Measurements from ENCODE around the gene WTAP.
"Not testable (repeated sequence)": the region's sequence is repeated elsewhere in the genome, so short reads cannot be mapped to it uniquely, and the experiment has no call there.

Gene WTAP

DNA sequence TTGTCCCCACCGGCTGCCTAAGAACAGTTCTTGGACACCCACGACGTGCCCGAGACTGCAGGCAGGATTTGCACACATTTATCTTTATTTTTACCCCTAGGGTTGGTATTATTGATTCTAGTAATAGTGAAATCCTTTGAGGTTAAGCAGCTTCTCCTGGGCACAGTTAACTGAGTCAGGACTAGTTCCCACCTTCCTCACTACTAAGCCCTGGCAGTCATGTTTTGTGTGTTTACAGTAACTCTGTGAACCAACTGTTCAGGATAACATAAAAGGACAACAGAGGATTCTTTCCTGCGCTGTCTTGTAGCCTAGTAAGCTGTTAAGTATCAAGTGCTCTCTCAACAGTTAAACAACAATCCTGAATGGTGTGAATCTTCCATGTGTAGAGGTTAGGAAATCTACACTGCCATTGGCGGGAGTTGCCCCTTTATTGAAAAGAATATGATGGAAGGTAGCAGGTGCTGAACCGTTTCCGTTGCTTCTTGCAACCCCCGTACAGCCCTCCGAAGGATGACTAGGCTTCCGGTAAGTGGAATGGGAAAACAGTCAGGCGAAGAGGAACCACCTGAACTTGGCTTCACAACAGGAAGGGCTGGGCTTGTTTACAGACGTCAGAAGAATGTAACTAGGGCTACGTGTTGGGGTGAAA is 33.3 kb upstream of the WTAP start:
- peak in 1 of 2 experiments; percentile 45 for DNase-seq

DNA sequence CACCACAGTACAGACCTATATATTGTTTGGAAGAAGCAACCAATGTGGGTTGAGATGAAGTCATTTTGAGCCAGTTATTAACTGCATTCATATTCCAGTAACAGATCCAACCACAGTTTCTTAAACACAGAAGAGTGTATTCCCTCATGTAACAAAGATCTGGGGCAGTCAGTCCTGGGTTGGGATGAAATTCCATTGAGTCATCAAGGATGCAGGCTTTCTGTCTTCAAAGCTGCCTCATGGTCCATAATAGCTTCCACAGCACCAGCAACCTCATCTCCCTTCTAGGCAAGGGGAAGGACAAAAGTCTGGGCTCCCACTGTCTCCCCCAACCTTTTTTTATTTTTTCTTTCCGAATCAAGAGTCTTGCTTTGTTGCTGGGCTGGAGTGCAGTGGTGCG is 31.3 kb upstream of the WTAP start:
- no peak for DNase-seq

DNA sequence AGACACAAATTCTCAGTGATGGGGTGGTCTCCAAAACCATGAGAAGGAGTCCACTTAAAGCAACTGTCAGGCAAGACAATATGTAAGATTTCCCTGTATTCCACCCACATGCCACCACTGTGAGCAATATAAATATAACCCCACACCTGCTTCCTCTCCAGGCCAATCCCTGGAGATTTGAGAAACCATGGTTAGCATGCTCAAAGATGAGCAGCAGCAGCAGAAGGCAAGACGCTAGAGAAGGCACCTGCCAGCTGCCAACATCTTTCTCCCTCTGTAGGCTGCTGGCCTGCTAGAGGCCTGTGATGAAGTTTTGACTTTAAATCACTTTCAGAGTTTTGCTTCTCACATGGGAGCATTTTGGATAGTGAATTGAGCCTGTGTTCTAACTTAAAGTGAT is 26.3 kb upstream of the WTAP start:
- peak; percentile 53 to 90 for DNase-seq

DNA sequence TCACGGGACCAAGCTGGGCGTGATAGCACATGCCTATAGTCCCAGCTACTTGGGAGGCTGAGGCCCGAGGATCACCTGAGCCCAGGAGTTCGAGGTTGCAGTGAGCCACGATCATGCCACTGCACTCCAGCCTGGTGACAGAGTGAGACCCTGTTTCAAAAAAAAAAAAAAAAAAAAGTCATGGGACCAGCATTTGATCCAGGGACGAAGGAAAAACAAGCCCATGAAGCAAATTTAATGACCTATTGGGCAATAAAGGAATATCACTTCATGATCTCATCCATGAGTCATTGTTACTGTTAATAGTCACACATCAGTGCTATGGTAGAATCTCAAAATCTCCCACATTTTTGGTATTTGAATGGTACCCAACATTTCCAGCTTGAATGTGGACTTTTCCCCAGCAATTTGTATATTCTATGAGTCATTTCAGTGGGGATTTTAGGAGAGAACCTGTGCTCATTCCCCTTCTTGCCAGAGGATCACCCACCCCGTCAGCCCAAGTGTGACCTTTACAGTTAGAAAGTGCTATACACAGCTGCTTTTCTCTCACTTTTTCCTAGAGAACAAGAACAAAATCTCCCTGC is 25.8 kb upstream of the WTAP start:
- no peak for DNase-seq

DNA sequence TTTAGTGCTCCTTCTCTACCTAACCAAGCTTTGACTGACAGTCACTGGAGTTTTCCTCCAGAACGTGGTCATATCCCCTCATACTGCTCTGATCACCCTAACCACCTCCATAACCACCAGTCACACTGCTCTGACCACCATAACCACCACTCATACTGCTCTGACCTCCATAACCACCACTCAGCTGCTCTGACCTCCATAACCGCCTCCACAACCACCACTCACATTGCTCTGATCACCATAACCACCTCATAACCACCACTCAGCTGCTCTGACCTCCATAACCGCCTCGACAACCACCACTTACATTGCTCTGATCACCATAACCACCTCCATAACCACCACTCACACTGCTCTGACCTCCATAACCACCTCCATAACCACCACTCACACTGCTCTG is 16.7 kb upstream of the WTAP start:
- DNase-seq, result not testable (repeated sequence)

DNA sequence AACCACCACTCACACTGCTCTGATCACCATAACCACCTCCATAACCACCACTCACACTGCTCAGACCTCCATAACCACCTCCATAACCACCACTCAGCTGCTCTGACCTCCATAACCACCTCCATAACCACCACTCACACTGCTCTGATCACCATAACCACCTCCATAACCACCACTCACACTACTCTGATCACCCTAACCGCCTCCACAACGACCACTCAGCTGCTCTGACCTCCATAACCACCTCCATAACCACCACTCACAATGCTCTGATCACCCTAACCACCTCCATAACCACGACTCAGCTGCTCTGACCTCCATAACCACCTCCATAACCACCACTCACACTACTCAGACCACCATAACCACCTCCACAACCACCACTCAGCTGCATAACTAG is 14.9 kb upstream of the WTAP start:
- DNase-seq, result not testable (repeated sequence)

DNA sequence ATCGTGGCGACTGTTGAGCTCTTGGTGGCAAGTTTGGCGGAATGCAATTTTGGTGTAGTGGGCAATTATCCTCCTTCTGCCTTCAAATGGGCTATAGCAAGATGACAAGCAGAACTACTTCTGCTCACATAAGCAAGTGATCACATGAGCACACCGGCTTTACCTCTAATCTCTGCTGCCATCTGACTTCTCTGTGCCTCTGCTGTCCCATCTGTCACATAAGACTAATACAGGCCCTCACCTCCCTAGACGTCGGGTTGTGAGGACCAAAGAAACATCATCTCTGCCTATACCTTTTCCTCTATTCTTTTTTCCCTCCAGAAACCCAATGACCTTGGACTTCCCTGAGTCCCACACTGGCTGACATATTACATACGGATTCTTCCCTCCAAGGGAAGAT is 13.3 kb upstream of the WTAP start:
- DNase-seq, result peak; percentile 86 to 94

DNA sequence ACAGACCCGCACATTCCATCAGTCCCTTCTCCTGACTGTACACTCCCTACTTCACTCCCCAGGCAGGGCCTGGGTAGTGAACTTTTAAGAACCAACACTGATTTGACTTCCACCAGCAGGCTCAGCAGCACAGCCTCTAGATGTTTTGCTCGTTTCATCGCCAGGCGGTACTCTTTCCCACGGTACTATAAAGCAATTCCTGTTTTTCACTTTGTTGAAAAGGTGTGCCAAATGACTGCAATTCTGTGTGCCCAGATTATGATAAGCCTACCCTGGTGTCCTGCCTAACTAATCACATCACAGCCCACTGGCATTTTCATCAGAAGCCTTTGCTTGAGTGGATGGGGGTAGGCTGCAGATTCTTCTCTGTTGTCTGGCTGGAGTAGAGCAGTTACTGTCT is 12.9 kb upstream of the WTAP start:
- DNase-seq, result no peak

DNA sequence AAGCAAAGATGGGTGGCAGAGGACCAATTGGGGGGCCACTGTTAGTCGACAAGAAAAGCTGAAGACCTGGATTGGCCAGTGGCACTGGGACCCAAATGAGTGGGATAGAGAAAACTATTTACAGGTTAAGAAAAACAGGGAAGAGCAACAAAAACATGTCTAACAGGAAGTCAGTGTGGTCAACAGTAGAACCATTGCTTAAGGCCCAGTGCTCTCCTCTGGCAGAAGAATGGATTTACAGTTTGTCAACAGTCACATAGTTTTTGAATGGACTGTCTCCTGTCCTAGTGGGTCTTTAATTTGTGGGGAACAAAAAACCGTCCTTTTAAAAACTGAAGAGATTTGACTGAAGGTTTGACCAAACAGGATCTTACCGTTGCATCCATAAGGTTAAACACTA is 12.1 kb upstream of the WTAP start:
- DNase-seq, result no peak

DNA sequence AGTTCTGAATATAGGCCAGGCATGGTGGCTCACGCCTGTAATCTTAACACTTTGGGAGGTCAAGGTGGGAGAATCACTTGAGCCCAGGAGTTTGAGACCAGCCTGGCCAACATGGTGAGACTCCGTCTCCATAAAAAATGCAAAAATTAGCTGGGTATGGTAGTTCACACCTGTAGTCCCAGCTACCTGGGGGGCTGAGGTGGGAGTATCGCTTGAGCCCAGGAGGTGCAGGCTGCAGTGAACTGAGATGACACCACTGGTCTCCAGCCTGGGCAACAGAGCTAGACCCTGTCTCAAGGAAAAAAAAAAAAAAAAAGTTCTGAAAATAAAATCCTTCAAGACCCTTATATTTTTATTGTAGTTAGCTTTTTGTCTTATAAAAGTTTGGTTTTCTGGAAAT is 11.7 kb upstream of the WTAP start:
- DNase-seq, result no peak

DNA sequence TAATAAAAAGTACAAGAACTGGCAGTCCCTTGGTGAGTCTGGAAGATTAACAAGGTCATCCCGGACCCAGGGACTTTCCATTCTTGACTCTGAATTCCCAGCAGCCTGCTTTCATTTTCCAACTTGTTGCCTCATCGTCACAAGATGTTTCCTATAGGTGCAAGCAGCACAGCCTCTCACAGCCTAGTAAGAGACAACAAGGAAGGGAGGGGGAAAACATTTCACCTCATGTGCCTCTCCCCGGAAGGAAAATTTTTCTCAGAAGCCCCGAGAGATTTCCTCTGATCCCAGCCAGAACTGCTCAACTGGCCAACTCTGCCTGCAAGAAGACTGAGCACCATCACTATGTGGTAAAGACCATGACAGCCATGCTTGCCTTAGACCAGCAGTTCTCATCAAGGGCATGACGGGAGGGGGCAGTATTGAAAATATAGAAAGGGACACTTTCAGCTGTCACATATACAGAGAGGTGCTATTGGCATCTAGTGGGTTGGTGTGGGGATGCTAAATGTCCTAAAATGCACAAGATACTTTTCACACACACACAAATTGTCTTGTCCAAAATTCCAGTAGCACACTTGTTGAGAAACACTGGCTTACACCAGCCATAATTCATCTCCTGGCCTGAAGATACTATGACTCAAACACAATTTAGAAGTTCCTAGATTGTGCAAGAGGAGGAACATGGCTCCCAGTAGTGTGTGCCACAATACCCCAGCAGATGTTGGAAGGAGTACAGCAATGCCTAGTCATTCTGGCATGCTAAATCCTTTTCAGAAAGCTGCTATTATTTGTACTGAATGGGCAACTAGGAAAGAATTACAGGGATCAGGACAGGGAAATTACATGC is 10.8 kb upstream of the WTAP start:
- peak; percentile 21 to 43 for DNase-seq

DNA sequence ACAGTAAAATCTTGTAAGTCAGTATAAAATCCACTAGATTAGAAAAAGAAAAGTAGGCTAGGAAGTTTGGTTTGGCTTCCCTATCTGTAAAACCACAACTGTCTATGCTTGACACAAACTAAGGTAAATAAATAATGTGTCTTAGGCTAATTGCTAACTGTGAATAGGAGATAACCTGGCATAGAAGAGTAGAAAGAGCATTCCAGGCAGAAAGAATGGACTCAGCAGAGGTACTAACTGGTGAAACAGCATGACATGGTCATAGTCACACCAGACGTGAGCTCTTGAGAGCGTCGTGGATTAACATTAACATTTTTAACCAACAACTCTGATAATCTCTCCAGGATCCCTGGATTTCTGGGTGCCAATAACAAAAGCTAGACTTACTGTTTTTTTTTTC is 8.7 kb upstream of the WTAP start:
- peak in 1 of 2 experiments; percentile 13 for DNase-seq

DNA sequence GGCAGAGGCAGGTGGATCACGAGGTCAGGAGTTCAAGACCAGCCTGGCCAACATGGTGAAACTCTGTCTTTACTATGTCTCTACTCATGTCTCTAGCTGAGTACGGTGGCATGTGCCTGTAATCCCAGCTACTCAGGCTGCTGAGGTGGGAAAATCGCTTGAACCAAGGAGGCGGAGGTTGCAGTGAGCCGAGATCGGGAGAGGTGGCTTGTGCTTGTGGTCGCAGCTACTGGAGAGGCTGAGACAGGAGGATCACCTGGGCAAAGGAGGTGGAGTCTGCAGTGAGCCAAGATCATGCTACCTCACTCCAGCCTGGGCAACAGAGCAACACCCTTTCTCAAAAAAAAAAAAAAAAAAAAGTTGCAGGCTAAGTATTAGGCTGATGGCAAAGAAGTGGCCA is 8.0 kb upstream of the WTAP start:
- DNase-seq, result no peak

DNA sequence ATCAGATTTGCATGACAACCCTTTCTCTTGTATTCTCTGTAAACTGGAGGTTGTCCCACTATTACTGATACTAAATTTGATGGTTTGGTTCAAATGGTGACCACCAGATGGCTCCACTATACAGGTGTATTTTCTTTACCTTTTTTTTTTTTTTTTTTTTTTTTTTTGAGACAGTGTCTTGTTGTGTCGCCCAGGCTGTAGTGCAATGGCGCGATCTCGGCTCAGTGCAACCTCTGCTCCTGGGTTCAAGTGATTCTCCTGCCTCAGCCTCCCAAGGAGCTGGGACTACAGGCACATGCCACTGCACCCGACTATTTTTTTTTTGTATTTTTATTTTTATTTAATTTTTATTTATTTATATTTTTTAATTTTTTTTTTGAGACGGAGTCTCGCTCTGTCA is 6.6 kb upstream of the WTAP start:
- DNase-seq, result peak; percentile 26 to 60

DNA sequence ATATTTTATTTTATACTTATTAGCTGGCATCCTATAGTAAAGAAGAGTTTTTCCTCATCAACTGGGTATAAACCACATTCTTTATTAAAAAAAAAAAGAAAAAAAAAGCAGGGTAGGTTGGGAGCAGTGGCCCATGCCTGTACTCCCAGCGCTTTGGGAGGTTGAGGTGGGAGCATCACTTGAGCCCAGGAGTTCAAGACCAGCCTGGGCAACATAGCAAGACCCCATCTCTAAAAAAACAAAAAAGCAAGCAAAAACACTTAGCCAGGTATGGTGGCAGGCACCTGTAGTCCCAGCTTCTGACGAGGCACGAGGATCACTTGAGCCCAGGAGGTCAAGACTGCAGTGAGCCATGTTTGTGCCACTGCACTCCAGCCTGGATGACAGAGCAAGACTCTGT is 5.3 kb upstream of the WTAP start:
- not testable (repeated sequence) for DNase-seq

DNA sequence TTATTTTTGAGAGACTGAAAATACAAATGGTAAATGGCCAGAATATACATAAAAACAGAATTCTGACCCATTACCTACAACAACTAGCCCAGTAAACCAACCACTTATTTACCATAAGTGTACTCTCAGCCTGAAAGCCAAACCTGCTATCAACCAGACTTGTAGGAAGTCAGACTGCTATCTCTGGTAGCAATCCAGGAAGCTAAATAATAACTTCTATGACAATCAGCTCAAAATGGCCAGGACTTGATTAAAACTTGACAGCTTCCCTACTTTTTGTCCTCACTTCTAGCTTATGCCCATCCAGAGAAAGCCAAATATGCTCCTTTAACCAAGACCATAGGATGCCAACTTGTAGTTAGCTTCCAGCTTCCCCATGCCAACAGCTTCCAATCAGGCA is 4.7 kb upstream of the WTAP start:
- no peak for DNase-seq

DNA sequence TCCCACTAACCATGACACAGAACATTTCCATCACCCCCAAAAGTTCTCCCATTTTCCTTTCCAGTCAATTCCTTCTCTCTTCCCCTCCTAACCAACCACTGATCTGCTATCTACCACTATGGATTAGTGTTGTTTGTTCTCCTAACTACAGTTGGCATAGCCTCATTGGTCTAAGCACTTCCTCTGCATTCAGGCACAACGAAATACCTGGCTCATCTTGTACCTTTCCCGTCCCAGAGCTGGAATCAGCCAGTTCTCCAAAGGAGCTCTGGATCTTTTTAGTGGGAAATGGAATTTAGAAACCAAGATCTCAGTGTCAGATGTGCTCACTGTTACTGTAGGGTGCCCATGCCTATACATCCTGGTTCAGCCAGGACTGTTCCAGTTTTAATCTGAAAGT is 4.0 kb upstream of the WTAP start:
- DNase-seq, result no peak

DNA sequence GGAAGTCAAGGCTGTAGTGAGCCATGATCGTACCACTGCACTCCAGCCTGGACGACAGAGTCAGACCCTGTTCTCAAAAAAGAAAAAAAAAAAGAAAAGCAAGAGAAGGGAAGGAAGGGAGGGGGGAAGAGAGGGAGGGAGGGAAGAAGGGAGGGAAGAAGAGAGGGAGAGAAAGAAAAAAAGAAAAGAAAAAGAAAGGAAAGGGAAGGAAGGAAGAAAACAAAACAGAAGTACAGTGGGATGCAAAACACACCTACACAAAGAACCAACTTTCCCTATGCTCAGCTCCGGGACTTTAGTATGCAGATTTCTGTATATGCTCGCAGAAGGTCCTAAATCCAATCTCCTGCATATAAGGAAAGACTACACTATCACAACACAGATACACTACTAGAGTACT is 2.5 kb upstream of the WTAP start:
- no peak for DNase-seq

DNA sequence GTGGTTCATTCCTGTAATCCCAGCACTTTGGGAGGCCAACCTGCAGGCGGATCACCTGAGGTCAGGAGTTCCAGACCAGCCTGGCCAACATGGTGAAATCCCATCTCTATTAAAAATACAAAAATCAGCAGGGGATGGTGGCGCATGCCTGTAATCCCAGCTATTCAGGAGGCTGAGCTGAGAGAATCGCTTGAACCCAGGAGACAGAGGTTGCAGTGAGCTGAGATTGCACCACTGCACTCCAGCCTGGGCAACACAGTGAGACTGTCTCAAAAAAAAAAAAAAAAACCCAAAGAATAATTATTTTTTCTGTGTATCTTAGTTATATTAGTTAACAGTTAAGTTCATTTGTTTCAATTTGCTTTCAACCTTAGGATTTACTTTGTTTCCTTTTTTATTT is 2.1 kb upstream of the WTAP start:
- DNase-seq, result not testable (repeated sequence)

DNA sequence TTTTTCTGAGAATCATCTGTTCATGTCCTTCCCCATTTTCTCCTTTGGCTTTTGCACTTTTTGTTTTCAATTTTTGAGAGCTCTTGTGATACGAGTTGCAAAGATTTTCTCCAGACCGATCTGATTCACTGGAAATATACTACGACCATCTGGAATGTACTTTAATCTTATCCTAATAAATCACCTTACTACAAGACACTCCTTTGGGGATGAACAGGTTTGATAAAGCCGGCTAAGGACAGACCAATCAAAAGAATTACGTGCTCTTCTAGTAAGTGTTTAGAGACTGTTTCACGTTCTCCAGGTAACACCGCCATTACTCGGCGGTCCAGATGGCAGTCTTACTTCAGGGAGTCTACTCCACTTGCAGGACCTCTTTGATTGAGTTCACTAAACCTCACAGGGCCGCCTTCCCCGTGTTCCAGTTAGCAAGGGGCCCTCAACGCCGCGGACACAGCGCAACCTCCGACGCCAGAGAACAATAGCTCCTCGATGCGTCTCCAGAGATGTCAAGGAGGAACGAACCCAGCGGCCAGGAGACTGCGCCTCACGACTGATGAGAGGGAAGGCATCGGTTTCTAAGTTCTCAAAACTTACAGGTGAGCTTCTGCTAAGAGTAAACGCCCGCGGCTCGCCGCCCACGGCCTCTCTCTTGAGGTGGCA is 920 bp upstream of the WTAP start:
- peak; percentile 90 to 92 for DNase-seq

DNA sequence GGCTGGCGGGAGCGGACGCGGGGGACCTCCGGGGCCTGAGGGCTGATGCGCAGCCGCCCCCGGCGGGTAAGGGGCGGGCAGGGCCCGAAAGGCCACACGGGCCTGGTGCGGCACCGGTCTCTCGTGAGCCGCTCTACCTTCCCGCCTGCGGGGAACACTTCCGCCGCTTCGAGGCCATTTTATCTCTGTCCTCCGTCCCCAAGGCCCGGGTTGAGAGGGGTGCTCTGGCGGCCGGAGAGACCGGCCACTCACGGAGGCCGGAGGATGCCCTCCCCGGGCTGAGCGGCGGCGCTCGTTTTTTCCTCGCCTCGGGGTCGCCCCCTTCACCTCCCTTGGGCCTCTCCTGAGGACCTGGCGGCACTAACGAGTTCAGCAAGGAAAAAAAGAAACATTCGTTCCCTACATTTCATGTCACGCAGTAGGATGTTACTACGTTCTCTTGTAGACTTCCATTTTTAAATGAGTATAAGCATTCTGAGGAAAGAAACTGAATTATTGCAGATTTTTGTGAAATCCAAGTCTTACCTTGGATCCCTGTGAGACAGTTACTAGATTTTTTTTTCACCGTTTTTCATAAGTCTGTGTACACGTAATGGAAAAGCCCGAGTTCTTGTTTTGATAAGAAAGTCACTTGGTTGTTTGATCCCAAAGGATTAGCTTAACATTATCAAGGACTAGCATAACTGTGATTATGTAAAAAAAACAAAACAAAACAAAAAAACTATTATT is 575 bp downstream of the WTAP start:
- DNase-seq, result peak in 1 of 2 experiments; percentile 52

DNA sequence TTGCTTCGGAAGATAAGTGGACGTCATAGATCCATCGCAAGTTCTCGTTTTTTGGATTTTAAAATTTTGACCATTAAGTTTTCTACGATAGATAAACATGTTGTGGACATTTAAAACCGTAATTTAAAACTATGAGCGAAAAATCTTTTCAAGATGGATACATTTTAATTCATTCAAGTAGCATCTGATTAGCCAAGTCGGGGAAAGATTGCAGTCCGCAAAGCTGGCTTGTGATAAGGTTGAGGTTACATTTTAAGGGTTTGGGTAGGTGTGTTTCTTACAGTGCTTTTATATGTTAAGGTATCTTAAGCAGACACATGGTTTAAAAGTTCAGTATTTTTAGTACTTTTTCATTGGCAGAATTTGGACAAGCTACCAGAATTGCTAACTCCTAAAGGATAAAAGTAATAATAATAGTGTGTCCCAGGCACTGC is 1.2 kb downstream of the WTAP start:
- peak in 1 of 2 experiments; percentile 19 for DNase-seq

Data from NCI-H524 (cell line).